GM18520 (cell line): ENCODE measurements around the gene FHIT.

Source experiments
- ATAC-seq: cut with Tn5 transposase; IDR thresholded peaks from one replicate; pipeline ENCODE4 v1.9.1; 2021; ENCODE audit not compliant: unreplicated experiment

Gene FHIT

GRCh38 chr3:61251174-61251972 lies at the start of gene FHIT:
TSS of gene FHIT (minus strand) at chr3:61251452.
- ATAC-seq = peak; percentile 85

- no peak for ATAC-seq
Measured at GRCh38 chr3:61300786-61301185, 49.5 kb upstream of the FHIT start.

GRCh38 chr3:61300006-61300380 lies 48.7 kb upstream of the FHIT start:
- no peak for ATAC-seq

GRCh38 chr3:61299343-61300005 lies 48.2 kb upstream of the FHIT start:
- ATAC-seq = no peak

GRCh38 chr3:61297821-61298220 lies 46.6 kb upstream of the FHIT start:
- no peak for ATAC-seq

GRCh38 chr3:61288446-61288845 lies 37.2 kb upstream of the FHIT start:
- ATAC-seq = no peak

GRCh38 chr3:61283876-61284275 lies 32.6 kb upstream of the FHIT start:
- ATAC-seq = no peak

- no peak for ATAC-seq
Measured at GRCh38 chr3:61278713-61279112, 27.5 kb upstream of the FHIT start.

GRCh38 chr3:61277411-61277810 lies 26.2 kb upstream of the FHIT start:
- no peak for ATAC-seq

GRCh38 chr3:61269435-61269834 lies 18.2 kb upstream of the FHIT start:
- ATAC-seq = no peak

GRCh38 chr3:61268644-61269043 lies 17.4 kb upstream of the FHIT start:
- no peak for ATAC-seq

GRCh38 chr3:61264281-61264680 lies 13.0 kb upstream of the FHIT start:
- no peak for ATAC-seq

- ATAC-seq = no peak
Measured at GRCh38 chr3:61257148-61257547, 5.9 kb upstream of the FHIT start.

GRCh38 chr3:61253756-61254155 lies 2.5 kb upstream of the FHIT start:
- no peak for ATAC-seq

- no peak for ATAC-seq
Measured at GRCh38 chr3:61252836-61253235, 1.6 kb upstream of the FHIT start.

GRCh38 chr3:61250784-61251173 lies 473 bp downstream of the FHIT start:
- ATAC-seq = no peak

- ATAC-seq = no peak
Measured at GRCh38 chr3:61248496-61248895, 2.8 kb downstream of the FHIT start.

GRCh38 chr3:61247191-61247590 lies 4.1 kb downstream of the FHIT start:
- no peak for ATAC-seq

- no peak for ATAC-seq
Measured at GRCh38 chr3:61239871-61240270, 11.4 kb downstream of the FHIT start.

GRCh38 chr3:61237858-61238257 lies 13.4 kb downstream of the FHIT start:
- ATAC-seq = no peak

- ATAC-seq = peak; percentile 75
Measured at GRCh38 chr3:61236556-61236955, 14.7 kb downstream of the FHIT start.

GRCh38 chr3:61233746-61234145 lies 17.5 kb downstream of the FHIT start:
- ATAC-seq = no peak

- ATAC-seq = no peak
Measured at GRCh38 chr3:61231693-61232092, 19.6 kb downstream of the FHIT start.
